Left colon (tissue), 2 donors: ENCODE results near the gene PRKAG1. TPM values are rescaled to one million over a fixed set of nuclear protein-coding genes. Genes with fewer than 3 reads are reported as not detected.

ENCODE experiments used
- ATAC-seq: fragments of 200-7000 bp; cut with Tn5 transposase; one replicate; pipeline ENCODE4 v1.9.1; 2020; ENCODE audit warnings: mild to moderate bottlenecking, moderate library complexity
- DNase-seq, 2 donors: peaks; one replicate each; pipeline ENCODE4 v3.0.0-alpha.2; 2020
- intact Hi-C, 2 donors: fragments of 100-400 bp; cut with DNase I in 1 of 2; cut with micrococcal nuclease in 1 of 2; formaldehyde crosslinking; loops; one replicate each; pipeline versions ENCODE4 v1.11.2 to v1.14.0; 2022; cut with DNase I, micrococcal nuclease
- total RNA-seq, 2 donors: library from RNA; stranded (reverse); fragmentation: NEBNext Ultra II Directional; extraction: Animal tissue kit (Norgen Biotek cat#: 25700); gene quantifications; one replicate each; pipeline ENCODE4 v1.2.1, GENCODE V29; 2021
- donor health status: DM: no; HTN: no; CAD: no.
- donor health status: DM: yes; HTN: yes; CAD: no.

PRKAG1 gene
- total RNA-seq, 2 donors from 2014 or later, result 52.0 to 53.9 TPM

DNA sequence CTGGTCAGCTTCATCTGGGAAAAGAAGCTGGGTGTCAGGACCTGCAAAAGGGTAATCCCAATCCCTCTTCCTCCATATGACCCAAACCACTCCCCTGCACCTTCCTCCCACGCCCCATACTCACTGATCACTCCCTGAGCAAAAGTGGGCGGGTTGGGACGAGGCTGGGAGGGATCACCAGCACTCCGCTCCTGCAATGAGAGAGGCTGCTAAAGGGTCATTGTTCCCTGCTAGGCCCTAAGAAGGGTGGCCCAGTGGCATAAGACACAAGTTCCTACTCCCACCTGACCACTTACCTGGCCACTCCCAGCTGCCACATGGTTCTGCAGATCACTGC lies 15.7 kb upstream of the PRKAG1 start:
- intact Hi-C loops, result no loop called here
- ATAC-seq, result no peak
- DNase-seq, result no peak

DNA sequence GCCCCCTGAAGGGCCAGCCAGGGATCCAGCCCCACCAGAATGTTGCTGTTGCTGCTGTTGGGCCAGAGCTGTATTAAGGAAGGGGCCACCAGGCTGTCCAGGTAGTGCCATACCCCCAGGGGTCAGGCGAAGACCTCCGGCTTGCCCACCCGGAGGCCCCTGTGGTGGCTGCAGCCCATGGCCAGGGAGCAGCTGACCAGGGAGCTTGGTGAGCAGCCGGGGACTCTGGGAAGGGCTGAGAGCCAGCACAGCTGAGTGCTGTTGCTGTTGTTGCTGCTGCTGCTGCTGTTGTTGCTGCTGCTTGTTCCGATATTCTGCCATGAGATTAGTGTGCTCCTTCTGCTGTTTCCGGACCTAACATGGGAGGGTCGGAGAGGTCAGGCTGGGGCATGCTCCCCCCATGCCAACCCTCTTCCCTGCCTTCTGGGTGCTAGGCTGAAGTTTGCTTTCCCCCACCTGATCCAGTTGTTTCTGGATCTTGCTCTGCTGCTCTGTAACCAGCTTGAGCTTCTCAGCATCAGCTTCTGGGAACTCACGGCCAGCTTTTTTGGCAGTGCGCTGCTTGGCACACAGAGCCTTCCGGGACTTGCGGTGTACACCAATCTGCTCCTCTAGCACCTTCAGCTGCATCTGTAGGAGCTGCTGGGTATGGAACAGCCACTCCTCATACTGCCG lies 15.2 kb upstream of the PRKAG1 start:
- intact Hi-C loops, result no loop called here
- no peak for ATAC-seq
- DNase-seq, result no peak

DNA sequence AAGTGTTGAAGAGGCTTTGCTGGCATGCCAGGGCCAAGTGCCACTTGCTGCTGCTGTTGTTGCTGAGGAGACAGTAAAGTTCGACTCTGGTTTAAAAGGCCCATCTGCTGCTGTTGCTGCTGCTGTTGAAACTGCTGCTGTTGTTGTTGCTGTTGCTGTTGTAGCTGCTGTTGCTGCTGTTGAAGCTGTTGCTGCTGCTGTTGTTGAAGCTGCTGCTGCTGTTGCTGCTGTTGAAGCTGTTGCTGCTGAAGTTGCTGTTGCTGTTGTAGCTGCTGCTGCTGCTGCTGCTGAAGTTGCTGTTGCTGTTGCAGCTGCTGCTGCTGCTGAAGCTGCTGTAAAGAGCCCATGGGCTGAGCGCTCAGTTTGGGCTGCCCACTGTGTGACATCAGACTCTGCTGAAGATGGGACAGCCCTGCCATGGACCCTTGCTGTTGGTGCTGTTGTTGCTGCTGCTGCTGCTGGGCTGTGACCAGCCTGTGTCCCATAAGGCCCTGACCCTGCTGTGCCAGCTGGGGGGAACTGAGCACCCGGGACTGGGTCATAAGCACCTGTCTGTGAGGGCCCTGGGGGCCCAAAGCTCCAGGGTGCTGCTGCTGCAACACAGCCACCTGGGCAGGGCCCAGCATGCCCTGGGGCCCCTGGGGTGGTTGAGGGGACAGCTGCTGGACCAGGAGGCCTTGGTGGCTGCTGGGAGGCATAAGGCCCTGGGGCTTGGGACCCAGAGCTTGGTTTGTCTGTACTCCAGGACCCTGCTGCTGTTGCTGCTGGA lies 14.3 kb upstream of the PRKAG1 start:
- no peak for DNase-seq
- ATAC-seq, result peak; percentile 10
- intact Hi-C loops, result no loop called here

DNA sequence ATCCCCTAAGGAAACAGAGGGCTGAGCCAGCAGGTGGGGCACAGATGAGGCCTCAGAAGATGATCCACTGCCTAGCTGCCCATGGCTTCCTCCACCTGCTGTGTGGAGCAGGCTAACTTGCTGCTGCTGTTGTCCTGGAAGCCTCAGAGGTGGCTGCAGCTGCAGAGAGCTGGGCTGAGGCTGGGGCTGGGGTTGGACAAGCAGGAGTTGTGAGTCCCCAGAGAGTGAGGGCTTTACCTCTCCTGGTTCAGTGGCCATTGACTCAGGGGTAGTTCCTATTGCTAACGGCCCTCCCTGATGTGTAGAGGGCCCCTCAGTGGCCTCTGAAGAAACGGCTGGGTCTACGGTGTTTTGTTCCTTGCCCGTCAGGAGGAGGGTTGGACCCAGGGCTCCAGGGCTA lies 13.7 kb upstream of the PRKAG1 start:
- ATAC-seq, result no peak
- intact Hi-C loops, result no loop called here
- DNase-seq, result no peak

DNA sequence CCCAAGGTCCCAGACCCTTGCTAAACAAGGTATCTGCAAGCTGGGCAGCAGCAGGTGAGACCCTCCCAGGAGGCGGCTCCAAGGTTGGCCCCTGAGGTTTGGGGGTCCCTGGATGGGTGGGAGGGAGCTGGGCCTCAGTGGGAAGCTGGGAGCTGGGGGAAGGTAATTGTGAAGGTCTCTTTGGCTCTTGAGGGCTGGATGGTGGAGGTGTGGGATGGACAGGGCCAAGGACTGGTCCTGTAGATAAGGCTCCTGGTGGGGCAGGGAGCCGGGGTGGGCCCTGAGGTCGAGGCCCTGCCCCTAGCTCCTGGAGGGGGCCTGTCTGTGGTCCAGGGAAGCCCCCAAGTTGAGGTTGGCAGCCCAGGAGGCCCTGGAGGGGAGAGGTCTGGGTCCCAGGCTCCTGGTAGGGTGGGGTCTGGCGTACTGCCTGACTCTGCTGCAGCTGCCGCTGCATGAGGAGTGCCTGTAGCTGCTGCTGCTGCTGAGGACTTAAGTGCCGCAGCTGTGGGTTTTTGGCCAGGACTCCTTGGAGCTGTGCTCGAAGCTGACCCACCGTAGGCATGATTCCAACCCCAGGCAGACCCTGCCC lies 13.1 kb upstream of the PRKAG1 start:
- DNase-seq, result no peak
- ATAC-seq, result no peak
- intact Hi-C loops, result no loop called here

DNA sequence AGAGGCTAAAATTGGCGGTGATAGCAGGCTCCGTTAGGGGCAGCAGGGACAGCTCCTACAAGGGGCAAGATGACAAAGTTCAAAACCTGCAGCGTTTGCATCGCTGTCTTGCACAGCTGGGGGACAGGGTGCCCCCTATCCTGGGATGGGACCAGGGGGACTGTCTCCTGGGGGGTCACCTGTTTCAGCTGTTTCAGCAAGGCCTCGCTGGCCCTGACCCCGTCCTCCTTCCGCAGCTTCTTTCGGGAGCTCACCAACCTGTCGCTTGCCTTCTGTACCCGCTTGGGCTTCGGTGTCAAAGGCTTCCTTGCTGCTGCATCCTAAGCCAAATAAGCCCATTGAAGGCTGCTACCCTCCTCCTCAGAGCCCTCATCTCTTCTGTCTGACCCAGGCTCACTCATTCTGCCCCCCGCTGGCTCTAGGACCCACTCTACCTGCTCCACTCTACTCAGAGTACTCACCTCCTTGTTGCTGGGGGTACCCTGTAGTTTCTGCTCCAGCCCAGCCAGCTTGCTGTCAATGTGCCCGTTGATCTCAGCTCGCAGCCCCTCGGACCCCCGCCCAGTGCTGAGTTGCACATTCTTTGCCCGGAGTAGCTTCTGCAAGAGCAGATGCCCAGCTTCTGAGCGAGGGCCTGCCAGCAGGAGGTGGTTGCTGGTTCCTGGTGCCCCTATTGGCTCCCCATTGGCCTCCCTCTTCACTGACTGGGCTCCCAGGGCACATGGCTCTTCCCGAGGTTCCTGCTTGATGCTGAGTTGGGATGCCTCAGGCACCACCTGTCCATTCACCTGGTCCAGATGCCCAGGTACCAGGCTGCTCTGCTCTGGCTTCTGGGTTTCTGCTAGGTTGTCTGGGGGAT lies 12.4 kb upstream of the PRKAG1 start:
- intact Hi-C loops, result no loop called here
- DNase-seq (no peak), ATAC-seq (no peak)

DNA sequence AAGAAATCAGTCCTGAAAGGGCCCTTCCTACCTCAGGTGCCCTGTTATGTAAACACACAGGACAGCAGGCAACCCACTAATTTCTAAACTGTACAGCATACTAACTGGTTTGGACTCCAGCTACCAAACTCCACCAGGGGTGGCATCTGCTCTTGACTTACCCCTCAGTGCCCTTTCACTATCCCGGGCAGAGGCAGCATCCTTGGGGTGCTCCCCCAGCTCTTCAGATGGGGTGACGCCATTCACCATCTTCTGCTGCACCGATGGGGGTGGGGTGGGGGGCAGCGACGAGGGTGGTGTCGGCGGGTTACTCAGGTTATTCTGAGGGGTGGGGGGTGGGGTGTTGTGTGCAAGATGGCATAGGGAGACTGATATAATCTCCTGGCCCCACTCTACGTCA lies 11.5 kb upstream of the PRKAG1 start:
- ATAC-seq (no peak), DNase-seq (no peak)
- intact Hi-C loops, result no loop called here

DNA sequence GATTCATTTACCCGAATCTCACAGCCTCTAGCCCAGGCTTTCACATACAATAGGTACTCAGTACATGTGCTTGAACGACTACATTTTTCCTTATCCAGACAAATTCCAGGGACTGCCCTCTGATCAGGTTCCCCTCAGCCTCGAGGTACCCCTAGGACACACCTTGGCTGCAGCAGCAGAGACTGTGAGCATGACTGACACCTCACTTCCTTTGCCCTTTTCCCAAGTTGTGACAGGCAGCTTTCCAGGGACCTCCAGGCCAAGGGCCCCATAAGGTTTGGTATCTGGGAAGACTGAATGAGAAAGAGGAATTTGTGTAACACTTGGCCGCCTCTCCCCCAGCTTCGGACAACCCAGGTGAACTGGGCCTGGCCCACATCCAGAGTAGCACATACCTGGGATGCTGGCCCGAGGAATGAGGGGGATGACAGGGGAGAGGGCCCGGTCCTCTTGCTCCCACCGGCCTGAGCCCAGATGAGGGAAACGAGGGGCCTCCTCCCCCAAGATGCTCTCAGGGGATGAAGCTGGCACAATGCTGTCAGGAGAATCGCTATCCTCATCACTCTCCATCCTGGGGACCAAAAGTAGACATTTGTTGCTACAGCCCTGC lies 10.2 kb upstream of the PRKAG1 start:
- ATAC-seq (no peak), DNase-seq (no peak)
- intact Hi-C loops, result no loop called here

DNA sequence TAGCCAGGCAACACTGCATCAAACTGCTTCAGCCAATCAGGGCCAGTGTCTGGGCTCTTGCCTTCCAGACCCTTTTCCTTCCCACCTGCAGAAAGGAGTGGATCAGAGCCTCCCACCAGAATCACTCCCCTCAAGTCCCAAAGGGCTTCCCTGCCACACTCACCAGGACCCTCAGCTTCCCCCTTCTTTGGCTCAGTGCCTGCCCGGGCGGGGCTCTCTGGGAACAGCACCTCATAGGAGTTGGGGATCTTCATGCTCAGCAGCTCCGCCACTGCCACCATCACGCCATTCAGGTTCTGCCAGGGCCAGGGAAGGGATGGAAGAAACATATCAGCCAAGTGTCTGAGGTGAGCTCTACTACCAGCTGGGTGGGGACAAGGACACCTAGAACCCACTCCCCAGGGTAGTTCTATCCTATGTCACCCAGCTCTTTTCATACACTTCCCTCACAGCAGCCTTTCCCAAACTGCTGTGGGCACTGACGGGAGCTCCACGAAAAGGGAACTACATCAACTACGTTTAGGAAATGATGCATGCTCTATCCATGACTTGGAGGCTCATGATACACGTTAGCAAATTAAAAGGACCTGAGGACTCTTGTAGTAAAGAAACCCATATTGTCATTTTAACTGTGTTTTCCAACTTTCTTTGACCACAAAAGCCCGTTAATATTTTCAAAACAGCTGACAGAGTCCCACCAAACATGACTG lies 9.4 kb upstream of the PRKAG1 start:
- DNase-seq (no peak), ATAC-seq (no peak)
- intact Hi-C loops, result no loop called here

DNA sequence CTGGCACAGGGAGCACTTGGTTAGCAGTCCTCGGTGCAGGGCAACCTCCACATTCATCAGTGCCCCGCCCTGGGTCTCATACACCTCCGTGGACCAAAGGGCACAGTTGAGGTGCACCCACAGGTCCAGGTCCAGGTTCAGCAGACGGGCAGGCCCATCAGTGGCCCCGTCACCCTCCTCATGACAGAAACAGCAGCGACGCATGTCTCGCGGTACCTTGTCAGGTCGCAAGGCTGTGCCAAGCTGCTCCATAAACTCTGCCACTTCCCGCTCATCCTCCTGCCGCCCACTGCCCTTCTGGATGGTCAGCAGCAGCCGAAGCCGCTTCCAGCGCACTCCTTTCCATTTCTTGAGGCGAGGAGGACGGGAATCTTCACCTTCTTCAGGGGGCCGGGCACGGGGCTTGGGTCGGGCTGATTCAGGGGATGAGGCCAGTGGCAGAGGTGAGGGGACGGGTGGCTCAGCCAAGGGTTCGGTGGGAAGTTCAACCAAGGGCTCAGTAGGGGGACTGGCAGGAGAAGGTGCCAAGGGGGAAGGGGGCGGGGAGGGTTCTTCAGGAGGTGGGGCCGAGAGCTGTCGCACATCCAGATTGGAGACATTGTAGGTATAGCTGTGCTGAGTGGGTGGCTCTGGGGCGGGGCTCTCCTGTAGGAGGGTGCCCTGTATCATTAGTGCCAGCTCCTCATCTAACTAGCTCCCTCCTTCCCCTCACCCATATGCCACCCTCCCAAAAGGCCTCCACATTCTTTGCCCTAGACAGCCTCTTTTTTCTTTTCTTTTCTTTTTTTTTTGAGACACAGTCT lies 8.3 kb upstream of the PRKAG1 start:
- ATAC-seq (peak; percentile 16), DNase-seq (no peak)
- intact Hi-C loops, result no loop called here

DNA sequence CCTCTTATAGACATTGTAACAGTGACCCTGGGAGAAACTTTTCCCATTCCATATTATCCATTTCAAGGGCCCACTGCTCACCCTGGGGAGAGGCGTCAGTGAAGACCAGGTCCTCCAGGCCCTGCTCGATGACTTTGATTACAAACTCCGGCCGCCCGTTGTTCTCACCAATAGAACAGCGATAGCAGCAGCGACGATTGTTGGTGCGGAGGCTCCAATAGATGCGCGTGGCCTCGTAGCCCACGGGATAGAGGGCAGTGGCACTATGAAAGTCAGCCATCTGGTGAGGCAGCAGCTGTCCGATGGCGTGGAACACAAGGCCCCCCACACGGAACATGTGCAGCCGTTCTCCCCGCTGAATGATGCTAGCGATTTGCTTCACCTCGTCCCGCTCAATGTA lies 7.5 kb upstream of the PRKAG1 start:
- intact Hi-C loops, result no loop called here
- no peak for DNase-seq
- no peak for ATAC-seq

DNA sequence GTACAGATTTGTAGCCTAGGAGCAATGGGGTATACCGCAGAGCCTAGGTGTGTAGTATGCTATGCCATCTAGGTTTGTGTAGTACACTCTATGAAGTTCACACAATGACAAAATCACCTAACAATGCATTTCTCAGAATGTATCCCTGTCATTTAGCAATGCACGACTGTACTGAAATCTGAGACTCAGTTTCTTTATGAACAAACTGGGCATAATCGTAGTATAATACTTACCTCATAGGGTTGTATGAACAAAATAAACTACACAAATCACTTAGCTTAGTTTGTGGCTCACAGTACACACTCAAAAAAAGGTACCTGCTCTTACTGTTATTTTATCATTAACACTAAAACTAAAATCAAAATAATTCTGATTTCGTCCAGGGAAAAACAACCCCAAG lies 6.9 kb upstream of the PRKAG1 start:
- ATAC-seq, result no peak
- DNase-seq, result no peak
- intact Hi-C loops, result no loop called here

DNA sequence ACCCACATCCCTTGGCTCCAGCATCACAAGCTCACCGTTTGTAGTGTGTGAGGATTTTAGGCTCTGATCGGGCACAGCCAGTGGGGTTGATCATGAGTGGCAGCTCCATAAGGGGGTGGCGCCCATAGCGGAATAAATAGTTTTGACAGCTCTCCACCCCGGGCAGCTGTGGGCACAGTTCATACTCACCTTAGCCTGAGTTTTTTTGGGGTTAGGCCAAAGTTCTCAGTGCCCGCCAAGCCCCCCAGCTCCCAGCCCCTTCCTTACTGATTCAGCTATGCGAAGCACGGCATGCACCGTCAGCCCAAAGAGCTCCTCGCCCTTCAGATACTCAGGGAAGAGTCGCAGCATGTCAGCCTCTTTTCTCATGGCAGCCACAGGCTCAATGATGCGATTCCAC lies 6.0 kb upstream of the PRKAG1 start:
- DNase-seq (no peak), ATAC-seq (no peak)
- intact Hi-C loops, result no loop called here

DNA sequence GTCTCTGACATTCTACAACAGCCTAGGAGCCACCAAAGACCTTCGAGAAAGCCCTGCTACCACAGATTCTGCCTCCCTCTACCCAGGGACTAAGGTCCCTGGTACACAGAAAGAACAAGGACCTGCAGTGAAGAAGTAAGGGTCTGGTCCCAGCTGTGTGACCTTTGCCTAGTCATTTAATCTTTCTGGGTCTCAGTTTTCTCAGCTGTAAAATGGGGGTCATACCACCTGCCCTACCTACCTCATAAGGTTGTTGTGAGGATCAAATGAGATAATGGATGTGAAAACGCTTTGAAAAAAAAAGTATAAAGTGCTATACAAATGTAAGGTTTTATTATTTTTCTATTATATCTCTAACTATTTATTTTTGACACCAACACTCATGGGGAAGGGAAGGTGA lies 5.2 kb upstream of the PRKAG1 start:
- DNase-seq (no peak), ATAC-seq (no peak)
- intact Hi-C loops, result no loop called here

DNA sequence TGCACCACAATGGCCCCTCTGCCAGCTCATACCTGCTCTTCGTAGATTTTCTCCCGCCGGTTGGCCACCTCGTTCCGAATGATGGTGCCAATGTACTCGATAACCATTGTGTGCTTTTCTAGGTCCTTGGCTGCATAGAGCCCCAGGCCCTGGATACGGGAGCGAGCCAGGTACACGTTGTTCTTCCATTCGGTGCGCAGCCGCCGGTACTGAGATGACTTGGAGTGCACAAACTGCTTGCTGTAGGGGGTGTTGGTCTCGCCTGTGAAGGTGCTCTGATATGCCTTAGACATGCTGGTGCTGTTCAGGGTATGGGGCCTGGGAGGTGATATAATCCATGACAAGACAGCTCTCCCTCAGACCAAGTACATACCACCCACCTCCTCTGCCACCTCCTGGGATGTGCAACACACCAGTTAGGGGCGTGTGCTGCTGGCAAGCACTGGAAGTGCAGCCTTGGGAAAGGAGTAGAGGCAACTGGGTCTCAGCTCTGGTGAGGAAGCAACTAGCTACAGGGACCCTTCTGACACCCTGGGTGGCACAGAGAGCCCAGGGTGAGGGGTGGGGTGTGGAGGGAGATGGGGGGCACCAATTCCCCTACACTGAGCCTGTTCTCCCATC lies 4.1 kb upstream of the PRKAG1 start:
- ATAC-seq, result no peak
- DNase-seq, result no peak

DNA sequence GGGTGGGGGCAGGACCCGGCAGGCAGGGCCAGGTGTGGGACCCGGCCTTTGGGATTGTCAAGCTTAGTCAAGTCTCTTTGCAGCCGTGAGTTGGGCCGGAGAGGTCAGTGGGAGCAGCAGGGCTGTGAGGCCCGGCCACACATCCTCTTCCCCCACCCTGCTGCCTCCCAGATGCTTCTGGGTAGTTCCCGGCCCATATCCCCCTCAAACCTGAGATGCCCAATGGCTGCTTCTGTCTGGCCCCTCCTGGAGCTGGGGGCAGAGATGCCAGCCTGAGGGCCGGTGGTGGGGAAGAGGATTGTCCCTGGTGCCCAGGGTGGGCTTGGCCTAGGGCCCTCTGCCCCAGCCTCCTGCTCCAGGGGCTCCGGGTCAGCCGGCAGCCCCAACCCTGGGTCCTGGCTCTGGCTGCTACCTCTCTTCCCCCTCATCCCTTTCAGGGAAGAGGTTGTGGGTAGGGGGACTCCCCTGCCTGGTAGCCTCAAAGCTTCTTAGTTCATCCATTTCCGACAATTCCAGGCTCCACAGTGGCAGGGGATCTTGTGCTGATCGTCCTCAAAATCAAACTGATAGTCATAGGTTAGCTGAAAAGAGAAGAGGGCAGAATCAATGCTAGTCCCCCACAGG lies 2.8 kb upstream of the PRKAG1 start:
- intact Hi-C loops, result no loop called here
- ATAC-seq (no peak), DNase-seq (no peak)

More for the DNA sequence above, 4.1 kb upstream of the PRKAG1 start:
- intact Hi-C loops, result no loop called here

DNA sequence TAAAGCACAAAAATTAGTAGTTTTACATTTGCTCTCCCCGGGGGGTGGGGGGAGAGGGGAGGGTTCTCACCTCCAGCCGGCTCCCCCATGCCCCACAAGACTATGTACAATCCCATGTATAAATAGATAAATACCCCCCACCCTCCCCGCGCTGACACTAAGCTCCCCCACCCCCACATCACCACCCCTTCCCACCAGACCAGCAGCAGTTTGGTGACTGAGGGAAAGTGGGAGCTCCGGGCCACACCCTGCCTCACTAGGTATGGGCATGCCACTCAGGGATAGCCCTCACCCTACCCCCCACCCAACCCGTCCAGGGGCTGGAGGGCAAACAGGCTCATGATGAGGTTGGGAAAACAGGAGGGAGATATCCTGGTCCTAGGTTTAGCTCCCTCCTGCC lies 1.9 kb upstream of the PRKAG1 start:
- DNase-seq (no peak), ATAC-seq (no peak)
- intact Hi-C loops, result no loop called here
